ENCODE results near the gene SLC25A44. TPM values are rescaled to one million over a fixed set of nuclear protein-coding genes. Genes with fewer than 3 reads are reported as not detected.

The SLC25A44 gene
- total RNA-seq, 1 experiment from 2014 or later: 40.2 TPM

DNA sequence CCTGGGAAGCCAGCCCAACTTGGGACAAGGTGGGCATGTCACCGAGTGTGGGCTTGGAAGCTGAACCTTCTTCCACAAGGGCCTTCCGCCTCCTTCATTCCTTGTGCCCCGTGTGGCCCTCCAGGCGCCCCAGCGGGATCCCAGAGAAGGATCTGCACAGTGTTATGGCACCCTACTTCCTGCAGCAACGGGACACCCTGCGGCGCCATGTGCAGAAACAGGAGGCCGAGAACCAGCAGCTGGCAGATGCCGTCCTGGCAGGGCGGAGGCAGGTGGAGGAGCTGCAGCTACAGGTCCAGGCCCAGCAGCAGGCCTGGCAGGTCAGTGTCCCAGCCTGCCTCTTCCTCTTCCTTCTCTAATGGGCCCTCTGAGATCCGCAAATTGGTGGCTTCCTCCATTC lies 42.3 kb downstream of the SLC25A44 start:
- Histone ChIP-seq H2AFZ (ENCODE audit: low read length) (no peak overlapping the region), H3K23ac (ENCODE audit: insufficient read length, low read depth, low read length) (no peak overlapping the region), H4K5ac (ENCODE audit: insufficient read length, low read depth, low read length) (no peak overlapping the region), H3K9me3 (ENCODE audit: control insufficient read depth, low read depth, low read length) (no peaks in the 10 kb centered on the region), H3T11ph (ENCODE audit: low read length) (no peak overlapping the region), H2BK5ac (ENCODE audit: insufficient read length, low read length) (no peak overlapping the region), H3K4me2 (ENCODE audit: insufficient read depth, insufficient read length, low read length) (no peak overlapping the region), H2BK15ac (ENCODE audit: low read depth, low read length) (no peak overlapping the region), H2BK120ac (ENCODE audit: low read depth, low read length, poor library complexity, severe bottlenecking) (no peak overlapping the region), H3K79me1 (ENCODE audit: insufficient read depth, low read depth, low read length, poor library complexity, severe bottlenecking) (no peaks in the 10 kb centered on the region), H3K27ac (ENCODE audit: insufficient read length, low read depth, low read length) (no peak overlapping the region), H2AK5ac (ENCODE audit: insufficient read length, low read length) (no peak overlapping the region), H2BK12ac (ENCODE audit: insufficient read length, low read depth, low read length) (no peak overlapping the region), H3K9ac (ENCODE audit: extremely low read depth, insufficient read length, low read length) (no peak overlapping the region), H3K23me2 (ENCODE audit: insufficient read length, low read depth, low read length, poor library complexity, severe bottlenecking) (no peaks in the 10 kb centered on the region), H4K8ac (replicated peaks; ENCODE audit: insufficient read length, low read depth, low read length) (no peak overlapping the region), H3K79me2 (ENCODE audit: insufficient read depth, low read length) (no peaks in the 10 kb centered on the region), H3K4ac (ENCODE audit: low read depth, low read length) (no peak overlapping the region), H4K91ac (ENCODE audit: insufficient read length, low read depth, low read length) (no peak overlapping the region), H3K56ac (ENCODE audit: insufficient read length, low read depth, low read length) (no peak overlapping the region), H3K18ac (ENCODE audit: insufficient read length, low read depth, low read length) (no peak overlapping the region), H2BK20ac (ENCODE audit: low read depth, low read length, poor library complexity, severe bottlenecking) (no peak overlapping the region), H4K20me1 (ENCODE audit: control insufficient read depth, insufficient read depth, insufficient read length) (no peaks in the 10 kb centered on the region), H3K27me3 (ENCODE audit: insufficient read depth, low read length) (no peaks in the 10 kb centered on the region), H3K14ac (ENCODE audit: insufficient read depth, low read length) (no peak overlapping the region), H3K4me1 (ENCODE audit: insufficient read depth, low read length) (no peaks in the 10 kb centered on the region)
- Mint-ChIP-seq H3K27ac (no peak overlapping the region), H3K4me1 (peaks cover 0 to 2% of the 10 kb centered on the region in 2 experiments; a peak in 2 of 4 replicates), H3K4me3 (no peak overlapping the region), H3K9me3 (no peaks in the 10 kb centered on the region), H3K27me3 (ENCODE audit: low read depth) (no peaks in the 10 kb centered on the region), H3K36me3 (ENCODE audit: insufficient read depth in 1 of 3, low read depth in 3 of 3) (peaks cover 24 to 65% (median 64%) of the 10 kb centered on the region in 3 experiments; a peak in 6 of 7 replicates)
- TF ChIP-seq, protein P1, sequence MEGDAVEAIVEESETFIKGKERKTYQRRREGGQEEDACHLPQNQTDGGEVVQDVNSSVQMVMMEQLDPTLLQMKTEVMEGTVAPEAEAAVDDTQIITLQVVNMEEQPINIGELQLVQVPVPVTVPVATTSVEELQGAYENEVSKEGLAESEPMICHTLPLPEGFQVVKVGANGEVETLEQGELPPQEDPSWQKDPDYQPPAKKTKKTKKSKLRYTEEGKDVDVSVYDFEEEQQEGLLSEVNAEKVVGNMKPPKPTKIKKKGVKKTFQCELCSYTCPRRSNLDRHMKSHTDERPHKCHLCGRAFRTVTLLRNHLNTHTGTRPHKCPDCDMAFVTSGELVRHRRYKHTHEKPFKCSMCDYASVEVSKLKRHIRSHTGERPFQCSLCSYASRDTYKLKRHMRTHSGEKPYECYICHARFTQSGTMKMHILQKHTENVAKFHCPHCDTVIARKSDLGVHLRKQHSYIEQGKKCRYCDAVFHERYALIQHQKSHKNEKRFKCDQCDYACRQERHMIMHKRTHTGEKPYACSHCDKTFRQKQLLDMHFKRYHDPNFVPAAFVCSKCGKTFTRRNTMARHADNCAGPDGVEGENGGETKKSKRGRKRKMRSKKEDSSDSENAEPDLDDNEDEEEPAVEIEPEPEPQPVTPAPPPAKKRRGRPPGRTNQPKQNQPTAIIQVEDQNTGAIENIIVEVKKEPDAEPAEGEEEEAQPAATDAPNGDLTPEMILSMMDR (conservative IDR thresholded peaks at IDR 0.05): no peak
- no CpG with 5 or more reads among the region's 12 CpGs for WGBS (ENCODE audit: extremely low coverage, insufficient read length, low lambda C conversion rate)
- DNase-seq: no peak

Measured in H9 (cell line).